Measurements from ENCODE around the gene TLCD5. TPM values are rescaled to one million over a fixed set of nuclear protein-coding genes. Genes with fewer than 3 reads are reported as not detected.

The TLCD5 gene
- polyA plus RNA-seq, 1 experiment = 8.0 TPM

DNA sequence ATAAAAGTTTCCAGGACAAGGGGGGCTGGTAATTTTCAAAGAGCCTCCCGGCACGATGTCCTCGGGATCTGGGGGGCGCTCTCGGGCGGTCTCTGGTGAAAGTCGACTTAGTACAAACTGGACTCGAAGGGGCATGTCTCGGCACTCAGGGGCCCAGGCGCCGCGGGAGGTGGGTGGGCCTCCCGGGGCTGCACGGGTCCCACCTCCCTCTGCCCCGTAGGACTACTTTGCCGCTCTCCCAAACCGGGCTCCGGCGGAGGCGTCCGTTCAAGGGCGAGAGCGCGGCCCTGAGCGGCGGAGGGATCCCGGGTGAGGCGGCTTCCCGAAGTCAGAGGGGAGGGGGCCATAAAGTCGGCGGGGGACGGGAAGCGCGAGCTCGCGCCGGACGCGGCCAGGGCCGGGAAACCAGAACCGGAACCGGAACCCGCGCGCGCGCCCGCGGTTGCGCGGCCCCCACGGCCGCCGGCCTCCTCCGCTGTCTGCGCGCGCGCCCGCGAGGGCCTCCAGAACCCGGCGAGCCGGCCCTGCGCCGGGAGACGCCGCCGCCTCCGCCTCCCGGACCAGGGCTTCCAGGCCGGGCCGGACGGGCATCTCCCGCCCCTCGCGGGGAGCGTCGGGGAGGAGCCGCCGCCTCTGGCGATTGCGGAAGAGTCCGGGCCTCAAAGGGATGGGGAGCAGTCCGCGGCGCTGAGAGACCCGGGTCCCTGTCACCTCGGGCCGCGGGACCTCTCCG lies 11.0 kb downstream of the TLCD5 start, which contains the start of gene ARHGEF12:
Gene ARHGEF12, plus strand, starts transcription at position 506 of the 733 bp plus-strand sequence. CDS start 831 bp downstream, outside the sequence.
- POLR2A ChIA-PET = interaction anchor here (0.7 to 1.6 kb wide), 2 partner anchors 65 to 688 kb away, joined by 3 read pairs; partner anchors contain the start of gene TBCEL
- no peaks in the 10 kb centered on the region for H3K27me3 ChIP-seq (ENCODE audit: control insufficient read depth, insufficient read depth, low read length)
- H3K36me3 ChIP-seq (ENCODE audit: control insufficient read depth, insufficient read depth, low read length) = no peaks in the 10 kb centered on the region
- H3K4me3 ChIP-seq (ENCODE audit: low read depth, low read length) = peak within 1 kb of the TSS; percentile 71
- TF ChIP-seq, protein P1, sequence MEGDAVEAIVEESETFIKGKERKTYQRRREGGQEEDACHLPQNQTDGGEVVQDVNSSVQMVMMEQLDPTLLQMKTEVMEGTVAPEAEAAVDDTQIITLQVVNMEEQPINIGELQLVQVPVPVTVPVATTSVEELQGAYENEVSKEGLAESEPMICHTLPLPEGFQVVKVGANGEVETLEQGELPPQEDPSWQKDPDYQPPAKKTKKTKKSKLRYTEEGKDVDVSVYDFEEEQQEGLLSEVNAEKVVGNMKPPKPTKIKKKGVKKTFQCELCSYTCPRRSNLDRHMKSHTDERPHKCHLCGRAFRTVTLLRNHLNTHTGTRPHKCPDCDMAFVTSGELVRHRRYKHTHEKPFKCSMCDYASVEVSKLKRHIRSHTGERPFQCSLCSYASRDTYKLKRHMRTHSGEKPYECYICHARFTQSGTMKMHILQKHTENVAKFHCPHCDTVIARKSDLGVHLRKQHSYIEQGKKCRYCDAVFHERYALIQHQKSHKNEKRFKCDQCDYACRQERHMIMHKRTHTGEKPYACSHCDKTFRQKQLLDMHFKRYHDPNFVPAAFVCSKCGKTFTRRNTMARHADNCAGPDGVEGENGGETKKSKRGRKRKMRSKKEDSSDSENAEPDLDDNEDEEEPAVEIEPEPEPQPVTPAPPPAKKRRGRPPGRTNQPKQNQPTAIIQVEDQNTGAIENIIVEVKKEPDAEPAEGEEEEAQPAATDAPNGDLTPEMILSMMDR (IDR thresholded peaks at IDR 0.05; ENCODE audit: insufficient read depth, low read depth, low read length) = peak; percentile 53
- peak; percentile 66 for DNase-seq (ENCODE audit: low read depth)
- CTCF ChIA-PET = interaction anchor here (0.6 to 2.2 kb wide), 22 partner anchors 9 to 348 kb away, joined by 3 to 15 read pairs (median 4); partner anchors contain the start of gene GRIK4

GRCh38 chr11:120336641-120337354 lies 11.7 kb downstream of the TLCD5 start:
- ChIA-PET CTCF (interaction anchor here (0.6 to 2.1 kb wide), 15 partner anchors 10 to 348 kb away, joined by 3 to 10 read pairs (median 3); no protein-coding TSS in a partner anchor), POLR2A (interaction anchor here (0.7 to 1.6 kb wide), 2 partner anchors 64 to 687 kb away, joined by 3 read pairs; partner anchors contain the start of gene TBCEL)
- Histone ChIP-seq H3K27me3 (ENCODE audit: control insufficient read depth, insufficient read depth, low read length) (no peaks in the 10 kb centered on the region), H3K4me3 (ENCODE audit: low read depth, low read length) (peak overlapping the region; percentile 71), H3K36me3 (ENCODE audit: control insufficient read depth, insufficient read depth, low read length) (no peaks in the 10 kb centered on the region)
- no peak for DNase-seq (ENCODE audit: low read depth)
- TF ChIP-seq, protein P1 (IDR thresholded peaks at IDR 0.05; ENCODE audit: insufficient read depth, low read depth, low read length) = no peak

DNA sequence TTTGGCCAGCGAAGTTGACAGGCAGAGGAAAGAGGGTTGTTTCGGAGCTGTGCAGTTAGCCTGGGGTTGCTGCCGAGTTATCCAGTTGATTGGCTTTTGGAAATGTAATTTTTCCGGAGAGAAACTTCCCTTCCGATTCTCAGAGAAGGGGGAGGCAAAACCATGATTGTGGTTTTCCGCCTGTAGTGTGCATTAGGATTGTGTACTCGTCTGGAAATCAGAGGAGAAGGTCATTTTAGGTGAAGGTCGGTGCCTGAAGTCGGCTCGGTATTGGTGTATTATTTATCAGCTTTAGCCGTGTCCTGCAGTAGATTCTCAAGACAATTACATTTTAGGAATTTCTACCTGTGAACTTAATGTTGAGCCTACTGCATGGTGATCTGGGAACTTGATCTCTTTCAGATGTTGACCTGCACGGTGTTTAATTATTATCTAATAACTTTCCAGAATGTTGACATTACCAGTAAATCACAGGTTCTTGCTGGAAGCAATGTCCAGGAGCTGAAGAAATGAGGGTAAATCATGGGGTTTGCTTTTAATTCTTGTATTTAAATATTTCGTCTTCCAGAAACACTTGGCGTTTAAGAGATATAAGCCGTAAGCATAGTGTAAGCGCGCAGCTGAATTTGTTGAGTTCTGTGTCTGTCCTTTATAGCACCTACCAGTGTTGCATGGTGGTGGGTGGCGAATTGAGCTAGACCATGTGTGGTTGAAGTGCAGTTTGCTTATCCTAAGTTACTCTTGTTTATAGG lies 12.4 kb downstream of the TLCD5 start:
- TF ChIP-seq, protein P1 (IDR thresholded peaks at IDR 0.05; ENCODE audit: insufficient read depth, low read depth, low read length) = no peak
- Histone ChIP-seq H3K27me3 (ENCODE audit: control insufficient read depth, insufficient read depth, low read length) (no peaks in the 10 kb centered on the region), H3K4me3 (ENCODE audit: low read depth, low read length) (peak overlapping the region; percentile 71), H3K36me3 (ENCODE audit: control insufficient read depth, insufficient read depth, low read length) (no peaks in the 10 kb centered on the region)
- no peak for DNase-seq (ENCODE audit: low read depth)
- ChIA-PET POLR2A (no interaction called here), CTCF (interaction anchor here (0.6 to 1.1 kb wide), 6 partner anchors 11 to 173 kb away, joined by 3 to 4 read pairs (median 3); no protein-coding TSS in a partner anchor)

DNA sequence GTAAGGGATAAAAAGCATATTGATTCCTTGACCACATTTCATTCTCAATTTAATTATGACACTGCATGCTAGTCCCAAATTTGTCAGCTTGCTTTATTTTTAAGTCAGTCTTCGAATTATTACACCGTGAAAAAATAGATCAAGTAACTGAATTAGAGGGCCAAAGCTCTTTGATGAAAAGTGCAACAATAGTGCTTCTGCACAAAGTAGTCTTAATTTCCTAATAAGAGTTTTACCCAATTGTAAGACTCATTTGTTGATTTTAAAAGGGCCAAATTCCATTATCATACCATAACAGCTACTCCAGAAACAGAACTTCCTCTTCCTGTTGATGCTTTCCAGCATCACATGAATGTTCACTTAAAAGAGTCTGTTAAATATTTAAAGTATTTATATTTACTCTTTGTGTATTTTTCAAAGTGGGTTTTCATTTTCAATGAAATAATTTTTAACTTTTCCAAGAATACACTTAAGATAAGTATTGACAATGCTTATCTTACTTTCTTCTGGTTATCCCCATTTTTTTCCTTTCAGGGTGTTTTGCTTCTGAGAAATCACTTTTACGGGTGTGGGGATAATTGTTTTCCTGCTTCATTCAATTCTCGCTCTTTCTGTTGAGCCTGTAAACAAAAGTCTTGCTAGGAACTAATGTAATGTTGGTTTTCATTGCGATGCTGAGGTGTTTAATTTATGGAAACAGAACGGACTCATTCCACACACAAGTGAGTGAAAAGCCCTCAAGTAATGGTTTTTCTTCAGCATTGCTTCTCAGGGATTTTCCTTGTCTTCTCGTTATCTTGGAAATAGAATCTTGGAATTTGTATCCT lies 13.2 kb downstream of the TLCD5 start:
- ChIA-PET POLR2A (no interaction called here), CTCF (interaction anchor here (0.8 to 1.1 kb wide), 4 partner anchors 10 to 172 kb away, joined by 3 to 4 read pairs (median 3); no protein-coding TSS in a partner anchor)
- H3K27me3 ChIP-seq (ENCODE audit: control insufficient read depth, insufficient read depth, low read length) = no peaks in the 10 kb centered on the region
- H3K36me3 ChIP-seq (ENCODE audit: control insufficient read depth, insufficient read depth, low read length) = no peaks in the 10 kb centered on the region
- H3K4me3 ChIP-seq (ENCODE audit: low read depth, low read length) = peak overlapping the region; percentile 71
- DNase-seq (ENCODE audit: low read depth) = no peak
- TF ChIP-seq, protein P1 (IDR thresholded peaks at IDR 0.05; ENCODE audit: insufficient read depth, low read depth, low read length) = no peak

Data from BJ (cell line).